Loucy (cell line): ENCODE measurements around the gene TMPRSS6.

Source experiments
- H2AFZ ChIP-seq: fragments of 200-600 bp; sonication (generic); 2 replicates; pipeline ENCODE4 v1.6.0; 2016; ENCODE audit warnings: antibody characterized with exemption, mild to moderate bottlenecking, low read length, moderate library complexity
- H3F3A ChIP-seq: fragments of 200-600 bp; 2 replicates; pipeline ENCODE4 v1.6.0; 2016; ENCODE audit warnings: antibody characterized with exemption, low read depth, mild to moderate bottlenecking
- H3K27me3 ChIP-seq: fragments of 200-600 bp; sonication (generic); 2 replicates; pipeline ENCODE4 v1.6.1; 2014; ENCODE audit warnings: low read length, mild to moderate bottlenecking; ENCODE audit not compliant: insufficient read depth, poor library complexity, severe bottlenecking
- H3K36me3 ChIP-seq: fragments of 200-600 bp; sonication (generic); 2 replicates; pipeline ENCODE4 v1.6.1; 2016; ENCODE audit warnings: low read length; ENCODE audit not compliant: insufficient read depth
- H3K4me1 ChIP-seq: fragments of 200-600 bp; sonication (generic); 2 replicates; pipeline ENCODE4 v1.5.1; 2014; ENCODE audit warnings: low read length, mild to moderate bottlenecking; ENCODE audit not compliant: insufficient read depth, poor library complexity, severe bottlenecking
- H3K4me2 ChIP-seq: fragments of 200-600 bp; sonication (generic); 2 replicates; pipeline ENCODE4 v1.6.0; 2014; ENCODE audit warnings: antibody characterized with exemption, low read length, low read depth, mild to moderate bottlenecking; ENCODE audit not compliant: poor library complexity, severe bottlenecking
- H3K4me3 ChIP-seq: fragments of 200-600 bp; sonication (generic); 2 replicates; pipeline ENCODE4 v1.5.1; 2014; ENCODE audit warnings: low read length, mild to moderate bottlenecking, mixed read lengths; ENCODE audit not compliant: poor library complexity, severe bottlenecking
- H3K79me2 ChIP-seq: fragments of 200-600 bp; sonication (generic); 2 replicates; pipeline ENCODE4 v1.6.1; 2014; ENCODE audit warnings: low read length; ENCODE audit not compliant: insufficient read depth
- H3K9ac ChIP-seq: fragments of 200-600 bp; sonication (generic); 2 replicates; pipeline ENCODE4 v1.6.0; 2014; ENCODE audit warnings: mild to moderate bottlenecking, low read depth, low read length, moderate library complexity; ENCODE audit not compliant: poor library complexity, severe bottlenecking
- H3K9me2 ChIP-seq: fragments of 200-600 bp; sonication (generic); replicated peaks from 2 replicates; pipeline ENCODE4 v1.6.1; 2016; ENCODE audit warnings: low read depth, low read length, mixed read lengths
- H3K9me3 ChIP-seq: fragments of 200-600 bp; sonication (generic); 2 replicates; pipeline ENCODE4 v1.6.1; 2014; ENCODE audit warnings: mild to moderate bottlenecking, antibody characterized with exemption, low read length, low read depth; ENCODE audit not compliant: insufficient read depth
- H4K20me1 ChIP-seq: fragments of 200-600 bp; sonication (generic); 2 replicates; pipeline ENCODE4 v1.6.0; 2014; ENCODE audit warnings: antibody characterized with exemption, low read length, mild to moderate bottlenecking; ENCODE audit not compliant: insufficient read depth, poor library complexity, severe bottlenecking
- EZH2phosphoT487 ChIP-seq: fragments of 200-600 bp; IDR thresholded peaks from 2 replicates; pipeline ENCODE4 v1.6.1; 2018; ENCODE audit warnings: antibody characterized with exemption, mild to moderate bottlenecking, moderate library complexity, borderline replicate concordance
- TF ChIP-seq, protein P1 (sequence below): fragments of 200-600 bp; sonication (generic); conservative IDR thresholded peaks from 2 replicates; pipeline ENCODE4 v1.5.1; 2014; ENCODE audit warnings: mild to moderate bottlenecking, antibody characterized with exemption, low read length

The TMPRSS6 gene

GRCh38 chr22:37091994-37092393, 17.5 kb downstream of the TMPRSS6 start:
- H3K4me3 ChIP-seq, result no peak overlapping the region
- H3K36me3 ChIP-seq, result no peaks in the 10 kb centered on the region
- no peak overlapping the region for H3K9ac ChIP-seq
- H3K4me2 ChIP-seq, result no peak overlapping the region
- H4K20me1 ChIP-seq, result no peaks in the 10 kb centered on the region
- H3K4me1 ChIP-seq, result no peaks in the 10 kb centered on the region
- H3K79me2 ChIP-seq, result no peaks in the 10 kb centered on the region
- no peaks in the 10 kb centered on the region for H3F3A ChIP-seq
- no peaks in the 10 kb centered on the region for H3K27me3 ChIP-seq
- TF ChIP-seq, protein P1, sequence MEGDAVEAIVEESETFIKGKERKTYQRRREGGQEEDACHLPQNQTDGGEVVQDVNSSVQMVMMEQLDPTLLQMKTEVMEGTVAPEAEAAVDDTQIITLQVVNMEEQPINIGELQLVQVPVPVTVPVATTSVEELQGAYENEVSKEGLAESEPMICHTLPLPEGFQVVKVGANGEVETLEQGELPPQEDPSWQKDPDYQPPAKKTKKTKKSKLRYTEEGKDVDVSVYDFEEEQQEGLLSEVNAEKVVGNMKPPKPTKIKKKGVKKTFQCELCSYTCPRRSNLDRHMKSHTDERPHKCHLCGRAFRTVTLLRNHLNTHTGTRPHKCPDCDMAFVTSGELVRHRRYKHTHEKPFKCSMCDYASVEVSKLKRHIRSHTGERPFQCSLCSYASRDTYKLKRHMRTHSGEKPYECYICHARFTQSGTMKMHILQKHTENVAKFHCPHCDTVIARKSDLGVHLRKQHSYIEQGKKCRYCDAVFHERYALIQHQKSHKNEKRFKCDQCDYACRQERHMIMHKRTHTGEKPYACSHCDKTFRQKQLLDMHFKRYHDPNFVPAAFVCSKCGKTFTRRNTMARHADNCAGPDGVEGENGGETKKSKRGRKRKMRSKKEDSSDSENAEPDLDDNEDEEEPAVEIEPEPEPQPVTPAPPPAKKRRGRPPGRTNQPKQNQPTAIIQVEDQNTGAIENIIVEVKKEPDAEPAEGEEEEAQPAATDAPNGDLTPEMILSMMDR, result no peak
- TF ChIP-seq EZH2phosphoT487, result no peak
- H3K9me2 ChIP-seq, result no peaks in the 10 kb centered on the region
- no peaks in the 10 kb centered on the region for H3K9me3 ChIP-seq
- no peak overlapping the region for H2AFZ ChIP-seq

DNA sequence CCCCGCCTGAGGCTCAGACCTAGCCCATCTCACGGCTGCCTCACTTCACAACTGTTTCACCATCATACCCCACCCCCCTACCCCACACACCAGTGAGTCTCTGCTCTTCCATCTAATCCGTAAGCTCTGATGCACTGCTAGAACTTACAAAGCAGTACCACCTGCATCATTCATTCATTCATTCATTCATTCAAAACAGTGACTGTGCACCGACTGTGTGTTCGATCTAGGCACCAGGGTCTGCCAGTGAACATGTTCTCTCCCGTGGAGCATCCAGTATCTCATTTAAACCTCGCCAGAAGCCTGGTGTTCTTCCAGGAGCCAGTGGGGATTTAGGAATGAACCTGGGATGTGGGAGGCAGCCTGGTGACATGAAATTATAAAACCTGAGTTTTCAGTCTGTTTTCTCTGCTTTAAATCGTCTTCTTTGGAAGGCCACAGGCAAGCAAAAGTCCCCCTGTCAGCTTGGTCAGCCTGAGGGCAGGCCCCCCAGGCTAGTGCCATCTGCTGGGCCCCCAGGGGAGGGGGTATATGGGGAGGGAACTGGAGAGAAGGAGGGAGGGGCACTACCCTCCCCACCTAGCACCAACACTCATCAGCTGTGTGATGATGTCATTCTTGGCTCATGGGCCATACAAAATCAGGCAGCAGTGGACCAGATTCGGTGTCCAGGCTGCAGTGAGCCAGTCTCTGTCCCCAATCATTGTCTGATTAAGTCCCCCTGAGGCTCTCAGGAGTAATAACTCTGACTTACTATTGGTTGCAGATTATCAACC, 18.4 kb downstream of the TMPRSS6 start:
- Histone ChIP-seq H3K36me3 (no peaks in the 10 kb centered on the region), H3K27me3 (no peaks in the 10 kb centered on the region), H3K9ac (no peak overlapping the region), H3K9me2 (no peaks in the 10 kb centered on the region), H4K20me1 (no peaks in the 10 kb centered on the region), H2AFZ (no peak overlapping the region), H3K4me3 (no peak overlapping the region), H3K9me3 (no peaks in the 10 kb centered on the region), H3K4me1 (no peaks in the 10 kb centered on the region), H3K4me2 (no peak overlapping the region), H3F3A (no peaks in the 10 kb centered on the region), H3K79me2 (no peaks in the 10 kb centered on the region)
- TF ChIP-seq, protein P1, result no peak
- no peak for TF ChIP-seq EZH2phosphoT487

- Histone ChIP-seq H3K79me2 (no peaks in the 10 kb centered on the region), H3K4me1 (no peaks in the 10 kb centered on the region), H3K27me3 (no peaks in the 10 kb centered on the region), H3K4me3 (no peak overlapping the region), H3K36me3 (no peaks in the 10 kb centered on the region), H4K20me1 (no peaks in the 10 kb centered on the region), H2AFZ (no peak overlapping the region), H3K9me3 (no peaks in the 10 kb centered on the region), H3K9me2 (no peaks in the 10 kb centered on the region), H3F3A (no peaks in the 10 kb centered on the region), H3K9ac (no peak overlapping the region), H3K4me2 (no peak overlapping the region)
- TF ChIP-seq EZH2phosphoT487, result no peak
- TF ChIP-seq, protein P1, result no peak
These were observed 20.1 kb downstream of the TMPRSS6 start for GRCh38 chr22:37089434-37089833.
